Astrocyte (in vitro differentiated cells and primary cell): ENCODE data around the gene TBXAS1. TPM values are rescaled to one million over a fixed set of nuclear protein-coding genes. Genes with fewer than 3 reads are reported as not detected.

Experiments used
- DNase-seq: peaks from one replicate; pipeline ENCODE4 v3.0.0-alpha.2; 2010; ENCODE audit warnings: low read depth
- FAIRE-seq: peaks from 2 replicates; lab custom pipeline; 2011; peaks lifted over from hg19 to GRCh38; lab: Jason Lieb, UNC
- H2AFZ ChIP-seq: 2 replicates; pipeline ENCODE4 v1.6.0; 2012; ENCODE audit warnings: low read depth, low read length, inconsistent platforms
- H3K27ac ChIP-seq: 2 replicates; pipeline ENCODE4 v1.5.1; 2011; ENCODE audit warnings: low read depth, low read length, inconsistent platforms
- H3K27me3 ChIP-seq: 2 replicates; pipeline ENCODE4 v1.6.0; 2011; ENCODE audit warnings: low read length, inconsistent platforms; ENCODE audit not compliant: insufficient read depth
- H3K36me3 ChIP-seq: 2 replicates; pipeline ENCODE4 v1.5.1; 2011; ENCODE audit warnings: low read length, inconsistent platforms; ENCODE audit not compliant: insufficient read depth
- H3K4me1 ChIP-seq: 2 replicates; pipeline ENCODE4 v1.5.1; 2011; ENCODE audit warnings: low read length, inconsistent platforms; ENCODE audit not compliant: insufficient read depth
- H3K4me2 ChIP-seq: 2 replicates; pipeline ENCODE4 v1.6.0; 2012; ENCODE audit warnings: low read length, inconsistent platforms
- H3K4me3 ChIP-seq: 2 replicates; pipeline ENCODE4 v1.5.1; 2011; ENCODE audit warnings: low read depth, mild to moderate bottlenecking, low read length, inconsistent platforms; ENCODE audit not compliant: insufficient read depth
- H3K79me2 ChIP-seq: 2 replicates; pipeline ENCODE4 v1.6.0; 2012; ENCODE audit warnings: mild to moderate bottlenecking, low read length, inconsistent platforms; ENCODE audit not compliant: insufficient read depth
- H3K9ac ChIP-seq: 2 replicates; pipeline ENCODE4 v1.6.0; 2012; ENCODE audit warnings: mild to moderate bottlenecking, low read length, inconsistent platforms
- H3K9me3 ChIP-seq: 2 replicates; pipeline ENCODE4 v1.5.1; 2012; ENCODE audit warnings: low read depth, mild to moderate bottlenecking, low read length, inconsistent platforms; ENCODE audit not compliant: insufficient read depth
- H4K20me1 ChIP-seq: 2 replicates; pipeline ENCODE4 v1.6.0; 2012; ENCODE audit warnings: low read length, inconsistent platforms; ENCODE audit not compliant: insufficient read depth
- H3K27ac Mint-ChIP-seq: one replicate; pipeline ENCODE4 v1.8.0; 2021; ENCODE audit warnings: mild to moderate bottlenecking, mixed read lengths; ENCODE audit not compliant: unreplicated experiment
- H3K27me3 Mint-ChIP-seq: one replicate; pipeline ENCODE4 v1.8.0; 2021; ENCODE audit warnings: low read depth, mixed read lengths; ENCODE audit not compliant: unreplicated experiment
- H3K36me3 Mint-ChIP-seq: one replicate; pipeline ENCODE4 v1.8.0; 2021; ENCODE audit warnings: low read depth, mixed read lengths; ENCODE audit not compliant: unreplicated experiment
- H3K4me1 Mint-ChIP-seq: one replicate; pipeline ENCODE4 v1.8.0; 2021; ENCODE audit warnings: low read depth, mixed read lengths; ENCODE audit not compliant: unreplicated experiment
- H3K4me3 Mint-ChIP-seq: one replicate; pipeline ENCODE4 v1.8.0; 2021; ENCODE audit warnings: mild to moderate bottlenecking, moderate library complexity, mixed read lengths; ENCODE audit not compliant: unreplicated experiment
- H3K9me3 Mint-ChIP-seq: one replicate; pipeline ENCODE4 v1.8.0; 2021; ENCODE audit warnings: mild to moderate bottlenecking, mixed read lengths; ENCODE audit not compliant: unreplicated experiment
- CTCF ChIP-seq: IDR thresholded peaks from 2 replicates; pipeline ENCODE4 v1.5.1; 2011; ENCODE audit warnings: low read depth, mild to moderate bottlenecking, inconsistent platforms, low read length, moderate library complexity; ENCODE audit not compliant: insufficient read depth
- EZH2 ChIP-seq: IDR thresholded peaks from 2 replicates; pipeline ENCODE4 v1.6.1; 2012; ENCODE audit warnings: mild to moderate bottlenecking, low read length, inconsistent platforms; ENCODE audit not compliant: insufficient read depth
- total RNA-seq: library from RNA; stranded (reverse); gene quantifications from 2 replicates; pipeline ENCODE4 v1.2.1, GENCODE V29; 2021

Gene TBXAS1
- total RNA-seq, 1 donor from 2014 or later: 1.1 TPM

GRCh38 chr7:140017034-140017433 lies 188.0 kb downstream of the TBXAS1 start:
- FAIRE-seq (no peak), DNase-seq (no peak)
- Mint-ChIP-seq H3K4me1 (no peaks in the 10 kb centered on the region), H3K27ac (peak overlapping the region; percentile 41), H3K36me3 (peaks cover 10% of the 10 kb centered on the region), H3K9me3 (peaks cover 6% of the 10 kb centered on the region), H3K27me3 (peaks cover 45% of the 10 kb centered on the region), H3K4me3 (no peak overlapping the region)
- no peaks in the 10 kb centered on the region for H3K36me3 ChIP-seq
- H4K20me1 ChIP-seq: no peaks in the 10 kb centered on the region
- no peak overlapping the region for H2AFZ ChIP-seq
- no peaks in the 10 kb centered on the region for H3K4me1 ChIP-seq
- H3K79me2 ChIP-seq: no peaks in the 10 kb centered on the region
- TF ChIP-seq EZH2 (no peak), CTCF (no peak)
- peaks cover 24% of the 10 kb centered on the region for H3K27me3 ChIP-seq
- no peak overlapping the region for H3K4me2 ChIP-seq
- H3K9me3 ChIP-seq: no peaks in the 10 kb centered on the region
- H3K27ac ChIP-seq: no peak overlapping the region
- no peak overlapping the region for H3K9ac ChIP-seq
- no peak overlapping the region for H3K4me3 ChIP-seq

- Mint-ChIP-seq H3K27ac (peak overlapping the region; percentile 41), H3K4me1 (no peaks in the 10 kb centered on the region), H3K36me3 (peaks cover 15% of the 10 kb centered on the region), H3K4me3 (no peak overlapping the region), H3K27me3 (peaks cover 41% of the 10 kb centered on the region), H3K9me3 (peaks cover 8% of the 10 kb centered on the region)
- no peak overlapping the region for H3K9ac ChIP-seq
- H3K79me2 ChIP-seq: no peaks in the 10 kb centered on the region
- H3K36me3 ChIP-seq: no peaks in the 10 kb centered on the region
- peaks cover 22% of the 10 kb centered on the region for H3K27me3 ChIP-seq
- TF ChIP-seq CTCF (no peak), EZH2 (no peak)
- H3K4me3 ChIP-seq: no peak overlapping the region
- H3K27ac ChIP-seq: no peak overlapping the region
- DNase-seq (no peak), FAIRE-seq (no peak)
- H3K4me2 ChIP-seq: no peak overlapping the region
- H4K20me1 ChIP-seq: no peaks in the 10 kb centered on the region
- H2AFZ ChIP-seq: no peak overlapping the region
- no peaks in the 10 kb centered on the region for H3K4me1 ChIP-seq
- H3K9me3 ChIP-seq: no peaks in the 10 kb centered on the region
Measured at GRCh38 chr7:140017543-140017942, 188.5 kb downstream of the TBXAS1 start.

GRCh38 chr7:140018125-140019043 lies 189.3 kb downstream of the TBXAS1 start:
- Histone ChIP-seq H3K9me3 (no peaks in the 10 kb centered on the region), H3K79me2 (no peaks in the 10 kb centered on the region), H3K4me2 (no peak overlapping the region), H3K36me3 (no peaks in the 10 kb centered on the region), H3K4me3 (no peak overlapping the region), H3K27ac (no peak overlapping the region), H3K9ac (no peak overlapping the region), H2AFZ (no peak overlapping the region), H3K27me3 (peaks cover 18% of the 10 kb centered on the region), H4K20me1 (no peaks in the 10 kb centered on the region), H3K4me1 (no peaks in the 10 kb centered on the region)
- FAIRE-seq (no peak), DNase-seq (no peak)
- no peaks in the 10 kb centered on the region for H3K4me1 Mint-ChIP-seq
- H3K36me3 Mint-ChIP-seq: peaks cover 24% of the 10 kb centered on the region
- H3K9me3 Mint-ChIP-seq: peaks cover 8% of the 10 kb centered on the region
- TF ChIP-seq CTCF: no peak
- no peak for TF ChIP-seq EZH2
- no peak overlapping the region for H3K4me3 Mint-ChIP-seq
- no peak overlapping the region for H3K27ac Mint-ChIP-seq
- H3K27me3 Mint-ChIP-seq: peaks cover 33% of the 10 kb centered on the region
